Bronchus fibroblast of lung (primary cell): ENCODE measurements around the gene MLX. TPM values are rescaled to one million over a fixed set of nuclear protein-coding genes. Genes with fewer than 3 reads are reported as not detected.

Source experiments
- total RNA-seq: library from RNA; depleted of rRNA; stranded (reverse); fragments of >200 nt; gene quantifications from 2 replicates; pipeline ENCODE4 v1.2.3, GENCODE V29; 2015

The MLX gene, protein sequence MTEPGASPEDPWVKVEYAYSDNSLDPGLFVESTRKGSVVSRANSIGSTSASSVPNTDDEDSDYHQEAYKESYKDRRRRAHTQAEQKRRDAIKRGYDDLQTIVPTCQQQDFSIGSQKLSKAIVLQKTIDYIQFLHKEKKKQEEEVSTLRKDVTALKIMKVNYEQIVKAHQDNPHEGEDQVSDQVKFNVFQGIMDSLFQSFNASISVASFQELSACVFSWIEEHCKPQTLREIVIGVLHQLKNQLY
- total RNA-seq: 40.9 and 41.5 TPM in 2 replicates

GRCh38 chr17:42566883-42567573, at the start of gene MLX:
MLX (plus strand) TSS chr17:42567100; CDS start chr17:42567125, 25 bp downstream.

GRCh38 chr17:42536048-42536371, 30.9 kb upstream of the MLX start, which contains the start of gene NAGLU:
NAGLU (plus strand) TSS chr17:42536241; CDS start chr17:42536273, 32 bp downstream.

GRCh38 chr17:42552736-42553135, 14.2 kb upstream of the MLX start, which contains the start of gene HSD17B1:
HSD17B1 (plus strand) TSS chr17:42552923; CDS start chr17:42552934, 11 bp downstream.

GRCh38 chr17:42561897-42562387, 5.0 kb upstream of the MLX start, which contains the start of gene COASY:
COASY (plus strand) TSS chr17:42562148; CDS start chr17:42562623, 475 bp downstream.

GRCh38 chr17:42577532-42578281, 10.8 kb downstream of the MLX start, which contains the start of gene PSMC3IP:
PSMC3IP (minus strand) TSS chr17:42577729; CDS start chr17:42577686, 43 bp downstream.

DNA sequence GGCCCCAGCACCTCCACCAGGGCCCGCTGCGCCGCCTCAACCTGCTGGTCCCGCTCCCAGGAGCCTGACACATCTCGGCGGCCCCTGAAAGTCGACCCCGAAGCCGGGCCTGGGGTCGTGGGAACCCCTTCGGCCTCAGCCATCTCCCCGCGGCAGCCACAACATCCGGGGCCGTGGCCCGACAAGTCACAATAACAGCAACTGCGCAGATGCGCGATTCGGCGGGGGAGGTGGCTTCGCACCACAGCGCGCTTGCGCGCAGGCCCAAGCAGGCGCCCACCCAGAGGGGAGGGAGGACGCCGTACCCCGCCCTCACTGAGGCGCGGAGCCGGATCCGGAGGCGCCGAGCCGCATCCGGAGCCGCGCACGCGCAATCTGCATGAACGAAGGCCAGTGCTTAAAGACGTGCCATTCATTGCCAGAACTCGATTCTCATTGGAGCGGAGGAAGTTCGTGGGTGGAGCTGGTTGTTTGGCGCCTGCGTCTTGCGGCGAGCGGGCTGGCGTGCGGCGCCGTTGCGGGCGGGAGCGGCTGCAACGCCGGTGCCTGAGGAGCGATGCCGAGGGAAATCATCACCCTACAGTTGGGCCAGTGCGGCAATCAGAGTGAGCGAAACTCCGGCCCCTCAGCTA, 42.4 kb downstream of the MLX start, which contains the start of the genes RETREG3 and TUBG1:
Gene RETREG3 (minus strand): TSS at position 193 of the 632 bp plus-strand sequence. CDS start 50 bp downstream, at position 143.
Gene TUBG1 (plus strand): TSS at position 502 of the 632 bp plus-strand sequence. CDS start 55 bp downstream, at position 557.

Other genes with a start within 250 kb of the MLX start
- 43.0 and 43.3 TPM in 2 replicates for gene STAT3, start 178.7 kb upstream of the MLX start, total RNA-seq
- gene CAVIN1, start 143.8 kb upstream of the MLX start, total RNA-seq: 474 and 513 TPM in 2 replicates
- 15.8 and 19.6 TPM in 2 replicates for gene ATP6V0A1, start 108.2 kb upstream of the MLX start, total RNA-seq
- 31.4 and 37.3 TPM in 2 replicates for gene NAGLU, start 30.9 kb upstream of the MLX start, total RNA-seq
- 0.84 and 1.3 TPM in 2 replicates for gene HSD17B1, start 14.2 kb upstream of the MLX start, total RNA-seq
- 43.4 and 44.7 TPM in 2 replicates for gene COASY, start 5.0 kb upstream of the MLX start, total RNA-seq
- 14.6 and 17.0 TPM in 2 replicates for gene PSMC3IP, start 10.6 kb downstream of the MLX start, total RNA-seq
- 33.3 and 38.8 TPM in 2 replicates for gene RETREG3, start 42.3 kb downstream of the MLX start, total RNA-seq
- gene TUBG1, start 42.6 kb downstream of the MLX start, total RNA-seq: 119 and 128 TPM in 2 replicates
- gene TUBG2, start 92.2 kb downstream of the MLX start, total RNA-seq: 8.5 and 11.8 TPM in 2 replicates
- 18.4 and 24.0 TPM in 2 replicates for gene PLEKHH3, start 109.9 kb downstream of the MLX start, total RNA-seq
- 4.3 and 4.7 TPM in 2 replicates for gene CCR10, start 114.7 kb downstream of the MLX start, total RNA-seq
- gene CNTNAP1, start 115.4 kb downstream of the MLX start, total RNA-seq: 16.0 and 16.4 TPM in 2 replicates
- gene EZH1, start 177.9 kb downstream of the MLX start, total RNA-seq: 8.2 and 9.4 TPM in 2 replicates
- gene RAMP2, start 194.1 kb downstream of the MLX start, total RNA-seq: 0.59 and 1.5 TPM in 2 replicates
- 96.5 and 96.9 TPM in 2 replicates for gene VPS25, start 206.3 kb downstream of the MLX start, total RNA-seq
- 0.74 and 1.7 TPM in 2 replicates for gene WNK4, start 213.5 kb downstream of the MLX start, total RNA-seq
- 90.8 and 94.0 TPM in 2 replicates for gene COA3, start 231.6 kb downstream of the MLX start, total RNA-seq
- gene CNTD1, start 231.8 kb downstream of the MLX start, total RNA-seq: not detected in 2 replicates